IMR-90 (cell line): ENCODE data around the gene DCLRE1A. TPM values are rescaled to one million over a fixed set of nuclear protein-coding genes. Genes with fewer than 3 reads are reported as not detected.

Experiments
- ATAC-seq: fragments of 200-7000 bp; cut with Tn5 transposase; 2 replicates; pipeline ENCODE4 v1.9.1; 2020; ENCODE audit warnings: low read depth, mild to moderate bottlenecking, moderate library complexity
- BruUV-seq: library from RNA; stranded (reverse); fragments of 400-500 nt; replicated peaks from 2 replicates; lab custom pipeline; 2021; lab: Mats Ljungman, UMichigan
- CTCF ChIA-PET: fragments of 300-600 bp; formaldehyde crosslinking; extraction: SDS; loops from one replicate; lab custom pipeline; 2021; ENCODE audit warnings: antibody characterized with exemption; lab: Yijun Ruan, JAX
- POLR2A ChIA-PET: fragments of 300-600 bp; sonication (Branson Sonifier 250); formaldehyde crosslinking; loops from one replicate; lab custom pipeline; 2022; ENCODE audit warnings: antibody characterized with exemption; ENCODE audit not compliant: unreplicated experiment; lab: Charles Lee
- DNase-seq: peaks from one replicate; pipeline ENCODE4 v3.0.0; 2013
- H2AFZ ChIP-seq: replicated peaks from 2 replicates; pipeline ENCODE3; 2013; ENCODE audit warnings: low read length, mild to moderate bottlenecking; ENCODE audit not compliant: poor library complexity
- H2AK5ac ChIP-seq: 2 replicates; pipeline ENCODE4 v1.6.1; 2013; ENCODE audit warnings: low read depth, low read length, inconsistent platforms
- H2AK9ac ChIP-seq: replicated peaks from 2 replicates; pipeline ENCODE3; 2013; ENCODE audit warnings: mild to moderate bottlenecking, low read depth, low read length, moderate library complexity; ENCODE audit not compliant: poor library complexity
- H2BK120ac ChIP-seq: 2 replicates; pipeline ENCODE4 v1.6.1; 2013; ENCODE audit warnings: low read depth, low read length, inconsistent platforms
- H2BK15ac ChIP-seq: 3 replicates; pipeline ENCODE4 v1.6.1; 2013; ENCODE audit warnings: low read depth, low read length, inconsistent platforms
- H2BK20ac ChIP-seq: 2 replicates; pipeline ENCODE4 v1.6.1; 2013; ENCODE audit warnings: low read depth, mild to moderate bottlenecking, inconsistent platforms, low read length, moderate library complexity
- H2BK5ac ChIP-seq: 2 replicates; pipeline ENCODE4 v1.6.1; 2013; ENCODE audit warnings: mild to moderate bottlenecking, low read depth, low read length, inconsistent platforms; ENCODE audit not compliant: poor library complexity, severe bottlenecking
- H3K14ac ChIP-seq: replicated peaks from 2 replicates; pipeline ENCODE4 v1.6.1; 2013; ENCODE audit warnings: low read depth, low read length, inconsistent platforms
- H3K18ac ChIP-seq: 2 replicates; pipeline ENCODE4 v1.6.1; 2013; ENCODE audit warnings: low read depth, low read length, control low read depth
- H3K23ac ChIP-seq: 2 replicates; pipeline ENCODE4 v1.6.1; 2013; ENCODE audit warnings: low read depth, low read length, inconsistent platforms
- H3K27ac ChIP-seq: 2 replicates; pipeline ENCODE4 v1.5.1; 2013; ENCODE audit warnings: mild to moderate bottlenecking, control low read depth, low read length; ENCODE audit not compliant: insufficient read depth
- H3K27me3 ChIP-seq: 2 replicates; pipeline ENCODE4 v1.6.1; 2013; ENCODE audit warnings: low read length; ENCODE audit not compliant: control insufficient read depth, insufficient read depth
- H3K36me3 ChIP-seq: 2 replicates; pipeline ENCODE4 v1.6.1; 2013; ENCODE audit warnings: low read length, mixed read lengths; ENCODE audit not compliant: control insufficient read depth, insufficient read depth
- H3K4ac ChIP-seq: 2 replicates; pipeline ENCODE4 v1.6.1; 2013; ENCODE audit warnings: low read depth, low read length, inconsistent platforms
- H3K4me1 ChIP-seq: 2 replicates; pipeline ENCODE4 v1.6.1; 2013; ENCODE audit warnings: low read length, mixed read lengths; ENCODE audit not compliant: control insufficient read depth, insufficient read depth
- H3K4me2 ChIP-seq: 2 replicates; pipeline ENCODE4 v1.6.1; 2013; ENCODE audit warnings: low read depth, mild to moderate bottlenecking, control low read depth, low read length, moderate library complexity
- H3K4me3 ChIP-seq: 2 replicates; pipeline ENCODE4 v1.5.1; 2013; ENCODE audit warnings: low read depth, mild to moderate bottlenecking, control low read depth, low read length, moderate library complexity; ENCODE audit not compliant: insufficient read depth
- H3K56ac ChIP-seq: 2 replicates; pipeline ENCODE4 v1.6.1; 2013; ENCODE audit warnings: low read length, inconsistent platforms; ENCODE audit not compliant: insufficient read depth; ENCODE audit errors: extremely low read depth
- H3K79me1 ChIP-seq, 2 experiments: 2 replicates each; pipeline ENCODE4 v1.6.1; 2013; ENCODE audit warnings: low read length in 2 of 2, inconsistent platforms in 1 of 2, low read depth in 1 of 2
- H3K9ac ChIP-seq: 2 replicates; pipeline ENCODE4 v1.6.1; 2013; ENCODE audit warnings: low read depth, low read length, control low read depth
- H3K9me1 ChIP-seq: 2 replicates; pipeline ENCODE4 v1.6.1; 2013; ENCODE audit warnings: low read length, inconsistent platforms; ENCODE audit not compliant: insufficient read depth
- H3K9me3 ChIP-seq: 2 replicates; pipeline ENCODE4 v1.6.1; 2013; ENCODE audit warnings: low read length; ENCODE audit not compliant: control insufficient read depth, insufficient read depth
- H4K20me1 ChIP-seq: 2 replicates; pipeline ENCODE4 v1.6.1; 2013; ENCODE audit warnings: low read length, inconsistent platforms; ENCODE audit not compliant: insufficient read depth
- H4K5ac ChIP-seq: 2 replicates; pipeline ENCODE4 v1.6.1; 2013; ENCODE audit warnings: mild to moderate bottlenecking, low read depth, low read length, control low read depth
- H4K8ac ChIP-seq, 2 experiments: 2 replicates each; pipeline ENCODE4 v1.6.1; 2013; ENCODE audit warnings: low read depth in 2 of 2, low read length in 2 of 2, control low read depth in 1 of 2, inconsistent platforms in 1 of 2
- H4K91ac ChIP-seq: 2 replicates; pipeline ENCODE4 v1.6.1; 2013; ENCODE audit warnings: low read depth, low read length, inconsistent platforms; ENCODE audit not compliant: insufficient read depth
- BHLHE40 ChIP-seq: fragments of 150-350 bp; IDR thresholded peaks from 2 replicates; pipeline ENCODE4 v1.6.1; 2016; ENCODE audit warnings: mild to moderate bottlenecking, low read depth, low read length
- CEBPB ChIP-seq: IDR thresholded peaks from 2 replicates; pipeline ENCODE4 v1.6.1; 2012; ENCODE audit warnings: low read depth, low read length, improper control_type of control experiment
- CHD1 ChIP-seq: IDR thresholded peaks from 2 replicates; pipeline ENCODE4 v1.6.1; 2012; ENCODE audit warnings: low read depth, low read length, improper control_type of control experiment
- FOS ChIP-seq: fragments of 150-350 bp; IDR thresholded peaks from 2 replicates; pipeline ENCODE4 v1.6.1; 2016; ENCODE audit warnings: low read depth, low read length
- MXI1 ChIP-seq: IDR thresholded peaks from 2 replicates; pipeline ENCODE4 v1.6.1; 2012; ENCODE audit warnings: low read depth, mild to moderate bottlenecking, low read length, moderate library complexity, borderline replicate concordance
- RFX5 ChIP-seq: IDR thresholded peaks from 2 replicates; pipeline ENCODE4 v1.8.0; 2012; ENCODE audit warnings: low read depth, mild to moderate bottlenecking, low read length, moderate library complexity
- SMC3 ChIP-seq: fragments of 150-350 bp; IDR thresholded peaks from 2 replicates; pipeline ENCODE4 v1.6.1; 2016; ENCODE audit warnings: low read depth, mild to moderate bottlenecking, antibody characterized with exemption, low read length, moderate library complexity
- WGBS, 2 experiments: methylation state at CpG; one replicate each; pipeline versions ENCODE4 v1.1.5 to v1.1.7; 2013; ENCODE audit warnings: missing lambda C conversion rate in 2 of 2; ENCODE audit not compliant: insufficient read length in 1 of 2; ENCODE audit errors: extremely low coverage in 2 of 2; 5-methylcytosine and 5-hydroxymethylcytosine counted together
- dilution Hi-C: fragments of 300-500 bp; cut with HindIII; formaldehyde crosslinking; loops from one replicate; pipeline ENCODE4 v1.14.3; 2018; ENCODE audit warnings: low sequenced_read_pairs; ENCODE audit not compliant: unreplicated experiment
- in situ Hi-C: fragments of 300-500 bp; cut with MboI; formaldehyde crosslinking; loops from 3 replicates; pipeline ENCODE4 v1.14.3; 2019; ENCODE audit warnings: low sequenced_read_pairs, inconsistent platforms, mixed read lengths
- intact Hi-C: fragments of 100-400 bp; cut with micrococcal nuclease; formaldehyde crosslinking; loops from 2 replicates; pipeline ENCODE4 v1.10.0; 2022
- polyA plus RNA-seq, 3 experiments: library from polyadenylated mRNA; depleted of rRNA; stranded (reverse); fragments of >200 nt; gene quantifications; 2 replicates each; pipeline ENCODE4 v1.2.3, GENCODE V29; 2012; ENCODE audit warnings: low replicate concordance in 1 of 3
- total RNA-seq: library from RNA; depleted of rRNA; stranded (reverse); fragments of >200 nt; gene quantifications from 2 replicates; pipeline ENCODE4 v1.2.3, GENCODE V29; 2012
- TF ChIP-seq, protein P1 (sequence below): fragments of 150-350 bp; IDR thresholded peaks from 2 replicates; pipeline ENCODE4 v1.6.1; 2016; ENCODE audit warnings: low read depth, mild to moderate bottlenecking, low read length, moderate library complexity, borderline replicate concordance

The DCLRE1A gene
- total and polyA plus RNA-seq, 2 of the 4 experiments (the other 2 are of a cell fraction) = 3.1 to 6.3 TPM

DNA sequence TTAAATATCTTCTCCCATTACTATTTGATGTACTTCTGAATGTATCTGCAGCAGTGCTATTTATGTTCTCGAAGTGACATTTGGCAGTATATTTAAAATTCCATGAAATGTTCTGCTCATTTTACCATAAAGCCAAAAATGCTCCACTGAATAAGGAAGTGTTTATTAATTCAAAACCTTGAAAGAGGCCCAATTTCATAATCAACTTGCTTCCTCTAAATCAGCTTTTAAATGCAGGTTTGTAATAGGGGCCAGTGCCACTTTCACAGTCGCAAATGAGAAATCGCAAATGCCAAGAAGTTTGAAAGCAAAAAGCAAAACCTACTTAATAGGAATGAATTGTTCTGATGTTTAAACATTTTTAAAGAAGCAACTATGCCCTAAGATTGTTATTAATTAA is 12.0 kb upstream of the DCLRE1A start:
- Histone ChIP-seq H3K56ac (no peak overlapping the region), H2AK9ac (no peak overlapping the region), H3K14ac (no peak overlapping the region), H3K27me3 (no peaks in the 10 kb centered on the region), H3K4ac (no peak overlapping the region), H2AFZ (no peak overlapping the region), H3K23ac (no peak overlapping the region), H3K36me3 (peaks cover 5% of the 10 kb centered on the region), H2BK120ac (no peak overlapping the region), H2BK5ac (no peak overlapping the region), H3K18ac (no peak overlapping the region), H4K5ac (no peak overlapping the region), H4K8ac (no peak overlapping the region), H3K9me1 (no peaks in the 10 kb centered on the region), H3K4me2 (no peak overlapping the region), H3K4me1 (no peaks in the 10 kb centered on the region), H2BK20ac (no peak overlapping the region), H3K27ac (no peak overlapping the region), H3K9ac (no peak overlapping the region), H3K4me3 (no peak overlapping the region), H3K9me3 (no peaks in the 10 kb centered on the region), H2BK15ac (no peak overlapping the region), H3K79me1 (peaks cover 6 to 18% of the 10 kb centered on the region in 2 experiments; a peak in 3 of 4 replicates), H4K20me1 (no peaks in the 10 kb centered on the region), H2AK5ac (no peak overlapping the region), H4K91ac (no peak overlapping the region)
- no CpG with 5 or more reads among the region's 3 CpGs for WGBS, 2 experiments
- DNase-seq = no peak
- dilution Hi-C loops (no loop called here), in situ Hi-C loops (no loop called here), intact Hi-C loops (no loop called here)
- TF ChIP-seq CHD1 = no peak
- TF ChIP-seq RFX5 = no peak
- TF ChIP-seq CEBPB = no peak
- TF ChIP-seq, protein P1, sequence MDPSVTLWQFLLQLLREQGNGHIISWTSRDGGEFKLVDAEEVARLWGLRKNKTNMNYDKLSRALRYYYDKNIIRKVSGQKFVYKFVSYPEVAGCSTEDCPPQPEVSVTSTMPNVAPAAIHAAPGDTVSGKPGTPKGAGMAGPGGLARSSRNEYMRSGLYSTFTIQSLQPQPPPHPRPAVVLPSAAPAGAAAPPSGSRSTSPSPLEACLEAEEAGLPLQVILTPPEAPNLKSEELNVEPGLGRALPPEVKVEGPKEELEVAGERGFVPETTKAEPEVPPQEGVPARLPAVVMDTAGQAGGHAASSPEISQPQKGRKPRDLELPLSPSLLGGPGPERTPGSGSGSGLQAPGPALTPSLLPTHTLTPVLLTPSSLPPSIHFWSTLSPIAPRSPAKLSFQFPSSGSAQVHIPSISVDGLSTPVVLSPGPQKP = no peak
- no peak for TF ChIP-seq MXI1
- TF ChIP-seq SMC3 = no peak
- no peak for TF ChIP-seq BHLHE40
- no peak for TF ChIP-seq FOS
- ATAC-seq = no peak
- POLR2A ChIA-PET = no interaction called here
- CTCF ChIA-PET = no interaction called here
- BruUV-seq = no TSS peak
